Endothelial cell of umbilical vein (primary cell): ENCODE results near the gene CEP89. TPM values are rescaled to one million over a fixed set of nuclear protein-coding genes. Genes with fewer than 3 reads are reported as not detected.
"Not testable (repeated sequence)": the region's sequence is repeated elsewhere in the genome, so short reads cannot be mapped to it uniquely, and the experiment has no call there.

ENCODE experiments used
- BruUV-seq: library from RNA; stranded (reverse); fragments of 400-500 nt; replicated peaks from 2 replicates; lab custom pipeline; 2021; lab: Mats Ljungman, UMichigan
- CTCF ChIA-PET: fragments of 300-600, 350-600 bp; sonication (Branson Sonifier 250); formaldehyde crosslinking; loops from one replicate; lab custom pipeline; 2021; ENCODE audit warnings: antibody characterized with exemption, inconsistent platforms; lab: Charles Lee
- POLR2A ChIA-PET: fragments of 300-600, 350-600 bp; sonication (Branson Sonifier 250); formaldehyde crosslinking; loops from one replicate; lab custom pipeline; 2021; ENCODE audit warnings: antibody characterized with exemption, inconsistent platforms; lab: Charles Lee
- DNase-seq: peaks from one replicate; pipeline ENCODE4 v3.0.0-alpha.2; 2011; ENCODE audit warnings: low read depth, low spot score
- FAIRE-seq: peaks from 2 replicates; lab custom pipeline; 2011; peaks lifted over from hg19 to GRCh38; lab: Jason Lieb, UNC
- H2AFZ ChIP-seq: 2 replicates; pipeline ENCODE4 v1.6.0; 2012; ENCODE audit warnings: low read depth, low read length, control low read depth, inconsistent platforms
- H3K27ac ChIP-seq: 2 replicates; pipeline ENCODE4 v1.5.1; 2011; ENCODE audit warnings: low read depth, mild to moderate bottlenecking, control low read depth, low read length, moderate library complexity; ENCODE audit not compliant: insufficient read depth
- H3K27me3 ChIP-seq, 2 experiments: 2 replicates each; pipeline versions ENCODE4 v1.6.0 to v1.6.1; 2011; ENCODE audit warnings: low read length in 2 of 2, mixed read lengths in 1 of 2; ENCODE audit not compliant: control insufficient read depth in 2 of 2, insufficient read depth in 2 of 2
- H3K36me3 ChIP-seq, 2 experiments: 2 replicates in 1 of 2; 3 replicates in 1 of 2; pipeline ENCODE4 v1.5.1; 2011; ENCODE audit warnings: low read length in 2 of 2, mild to moderate bottlenecking in 1 of 2, moderate library complexity in 1 of 2; ENCODE audit not compliant: control insufficient read depth in 2 of 2, insufficient read depth in 2 of 2; ENCODE audit errors: extremely low read depth in 1 of 2
- H3K4me1 ChIP-seq: 3 replicates; pipeline ENCODE4 v1.5.1; 2011; ENCODE audit warnings: mild to moderate bottlenecking, low read length; ENCODE audit not compliant: control insufficient read depth, insufficient read depth; ENCODE audit errors: extremely low read depth
- H3K4me2 ChIP-seq: 2 replicates; pipeline ENCODE4 v1.6.1; 2011; ENCODE audit warnings: low read length, control low read depth, mixed read lengths; ENCODE audit not compliant: insufficient read depth
- H3K4me3 ChIP-seq, 3 experiments: fragments of 200-600 bp in 1 of 3; sonication (generic), shearing (Covaris generic) in 1 of 3; replicated peaks in 1 of 3; 2 replicates each; pipeline ENCODE4 v1.5.1; 2011 to 2016; ENCODE audit warnings: control low read depth in 3 of 3, low read length in 3 of 3, mild to moderate bottlenecking in 2 of 3, inconsistent platforms in 1 of 3, low read depth in 1 of 3, moderate library complexity in 1 of 3; ENCODE audit not compliant: insufficient read depth in 1 of 3
- H3K79me2 ChIP-seq: 2 replicates; pipeline ENCODE4 v1.6.0; 2012; ENCODE audit warnings: low read length, inconsistent platforms; ENCODE audit not compliant: control insufficient read depth, insufficient read depth
- H3K9ac ChIP-seq: replicated peaks from 2 replicates; pipeline ENCODE3; 2011; ENCODE audit warnings: low read length, control low read depth; ENCODE audit not compliant: insufficient read depth; ENCODE audit errors: extremely low read depth
- H3K9me1 ChIP-seq: replicated peaks from 3 replicates; pipeline ENCODE4 v1.6.0; 2011; ENCODE audit warnings: mild to moderate bottlenecking, low read length; ENCODE audit not compliant: control insufficient read depth, insufficient read depth; ENCODE audit errors: extremely low read depth
- H3K9me3 ChIP-seq: replicated peaks from 2 replicates; pipeline ENCODE4 v1.5.1; 2012; ENCODE audit warnings: low read length, inconsistent platforms; ENCODE audit not compliant: control insufficient read depth, insufficient read depth
- H4K20me1 ChIP-seq: replicated peaks from 2 replicates; pipeline ENCODE3; 2011; ENCODE audit warnings: mild to moderate bottlenecking, low read length; ENCODE audit not compliant: control insufficient read depth, insufficient read depth; ENCODE audit errors: extremely low read depth
- CTCF ChIP-seq, 2 donors: IDR thresholded peaks; 1 replicate in 1 of 2; 2 replicates in 1 of 2; pipeline ENCODE4 v1.5.1; 2011; ENCODE audit warnings: low read length in 2 of 2, mild to moderate bottlenecking in 2 of 2, moderate library complexity in 2 of 2, control low read depth in 1 of 2, inconsistent platforms in 1 of 2, low read depth in 1 of 2; ENCODE audit not compliant: insufficient read depth in 1 of 2; ENCODE audit errors: extremely low read depth in 1 of 2
- EZH2 ChIP-seq: IDR thresholded peaks from 2 replicates; pipeline ENCODE4 v1.6.1; 2012; ENCODE audit warnings: borderline replicate concordance, low read depth, mild to moderate bottlenecking, moderate library complexity, low read length, inconsistent platforms; ENCODE audit not compliant: severe bottlenecking
- FOS ChIP-seq: IDR thresholded peaks from 2 replicates; pipeline ENCODE4 v1.6.1; 2011; ENCODE audit warnings: mild to moderate bottlenecking, low read length, moderate library complexity, borderline replicate concordance; ENCODE audit not compliant: insufficient read depth
- GATA2 ChIP-seq: IDR thresholded peaks from 2 replicates; pipeline ENCODE4 v1.7.0; 2011; ENCODE audit warnings: low read depth, mild to moderate bottlenecking, moderate library complexity, mixed read lengths, low read length; ENCODE audit not compliant: insufficient read length, insufficient read depth
- JUN ChIP-seq: IDR thresholded peaks from 2 replicates; pipeline ENCODE4 v1.6.1; 2011; ENCODE audit warnings: borderline replicate concordance, low read depth; ENCODE audit not compliant: insufficient read length, insufficient read depth
- MYC ChIP-seq: IDR thresholded peaks from one replicate; pipeline ENCODE4 v1.6.1; 2011; ENCODE audit warnings: mild to moderate bottlenecking, low read depth, low read length
- POLR2A ChIP-seq: IDR thresholded peaks from 2 replicates; pipeline ENCODE4 v1.6.1; 2012; ENCODE audit warnings: low read depth, mild to moderate bottlenecking, control low read depth, low read length
- POLR2AphosphoS5 ChIP-seq: IDR thresholded peaks from 2 replicates; pipeline ENCODE4 v1.6.1; 2012; ENCODE audit warnings: low read depth, mild to moderate bottlenecking, control low read depth, low read length, moderate library complexity; ENCODE audit not compliant: insufficient read depth
- dilution Hi-C: fragments of 300-500 bp; cut with MboI; formaldehyde crosslinking; loops from one replicate; pipeline ENCODE4 v1.15.0; 2019; ENCODE audit warnings: low sequenced_read_pairs; ENCODE audit not compliant: extremely low pct_ligation_motif_present
- intact Hi-C: fragments of 100-400 bp; cut with micrococcal nuclease; formaldehyde crosslinking; loops from one replicate; pipeline ENCODE4 v1.10.0; 2022
- polyA plus RNA-seq, 4 experiments: library from polyadenylated mRNA; depleted of rRNA in 3 of 4; stranded (reverse) in 3 of 4; unstranded in 1 of 4; fragments of >200 nt; gene quantifications; 2 replicates each; pipeline versions ENCODE4 v1.2.1 to v1.2.3, GENCODE V29; 2011 to 2012; ENCODE audit warnings: missing spikeins in 1 of 4
- total RNA-seq: library from RNA; stranded (reverse); gene quantifications from 2 replicates; pipeline ENCODE4 v1.2.3, GENCODE V29; 2021
- TF ChIP-seq, protein P1 (sequence below): IDR thresholded peaks from 2 replicates; pipeline ENCODE4 v1.6.1; 2011; ENCODE audit not compliant: insufficient read depth, insufficient read length

CEP89 gene
- total and polyA plus RNA-seq, 2 donors (not counting 3 experiments of a cell fraction or from before 2014, with no cell fraction given), result 25.1 to 46.2 TPM

GRCh38 chr19:32886241-32886640 is 85.5 kb downstream of the CEP89 start:
- H3K4me3 ChIP-seq, result no peak overlapping the region
- H3K9ac ChIP-seq, result no peak overlapping the region
- H2AFZ ChIP-seq, result no peak overlapping the region
- H3K36me3 ChIP-seq, result no peaks in the 10 kb centered on the region
- no TSS peak for BruUV-seq
- no peak overlapping the region for H3K27ac ChIP-seq
- no peaks in the 10 kb centered on the region for H4K20me1 ChIP-seq
- TF ChIP-seq MYC, result no peak
- no peak for TF ChIP-seq GATA2
- TF ChIP-seq EZH2, result no peak
- TF ChIP-seq CTCF (IDR thresholded peaks at IDR 0.05; ENCODE audit: extremely low read depth in 1 of 2, insufficient read depth in 1 of 2, low read depth in 1 of 2, low read length in 2 of 2), result no peak
- TF ChIP-seq, protein P1, sequence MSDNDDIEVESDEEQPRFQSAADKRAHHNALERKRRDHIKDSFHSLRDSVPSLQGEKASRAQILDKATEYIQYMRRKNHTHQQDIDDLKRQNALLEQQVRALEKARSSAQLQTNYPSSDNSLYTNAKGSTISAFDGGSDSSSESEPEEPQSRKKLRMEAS, result no peak
- TF ChIP-seq FOS, result no peak
- no peak for TF ChIP-seq POLR2AphosphoS5
- TF ChIP-seq JUN, result no peak
- no peak for TF ChIP-seq POLR2A
- POLR2A ChIA-PET, result no interaction called here
- dilution Hi-C loops (no loop called here), intact Hi-C loops (no loop called here)
- no peak overlapping the region for H3K4me2 ChIP-seq
- H3K4me1 ChIP-seq, result no peaks in the 10 kb centered on the region
- DNase-seq, result no peak
- no peak for FAIRE-seq
- CTCF ChIA-PET, result no interaction called here
- H3K27me3 ChIP-seq, result no peaks in the 10 kb centered on the region
- H3K9me1 ChIP-seq, result no peaks in the 10 kb centered on the region
- H3K79me2 ChIP-seq, result no peaks in the 10 kb centered on the region
- H3K9me3 ChIP-seq, result no peaks in the 10 kb centered on the region

- intact Hi-C loops, H3K36me3 ChIP-seq, H3K9me3 ChIP-seq, dilution Hi-C loops, H3K9ac ChIP-seq, DNase-seq, H3K4me1 ChIP-seq, H3K79me2 ChIP-seq, H2AFZ ChIP-seq, H3K27ac ChIP-seq, H4K20me1 ChIP-seq, FAIRE-seq, BruUV-seq, H3K4me3 ChIP-seq, H3K27me3 ChIP-seq, H3K4me2 ChIP-seq, H3K9me1 ChIP-seq, POLR2A ChIA-PET: not testable (repeated sequence)
- CTCF ChIA-PET, result interaction anchor here (1.3 kb wide), 1 partner anchor 8 kb away, joined by 5 read pairs; no protein-coding TSS in a partner anchor
These were observed 86.5 kb downstream of the CEP89 start for GRCh38 chr19:32885255-32885654.
